GM23338 (cell line): ENCODE data around the gene STK11IP. TPM values are rescaled to one million over a fixed set of nuclear protein-coding genes. Genes with fewer than 3 reads are reported as not detected.

Experiments used
- ATAC-seq: fragments of 200-7000 bp; cut with Tn5 transposase; 3 replicates; pipeline ENCODE4 v1.9.1; 2020
- DNase-seq: peaks from one replicate; pipeline ENCODE4 v3.0.0-alpha.2; 2015; ENCODE audit warnings: low spot score
- H2AFZ ChIP-seq: fragments of 200-600 bp; sonication (generic); 2 replicates; pipeline ENCODE4 v1.8.0; 2016; ENCODE audit warnings: antibody characterized with exemption, mild to moderate bottlenecking, moderate library complexity
- H3F3A ChIP-seq: fragments of 200-600 bp; sonication (generic); replicated peaks from 2 replicates; pipeline ENCODE4 v1.8.0; 2017; ENCODE audit warnings: antibody characterized with exemption, mixed run types, low read depth
- H3K27ac ChIP-seq: fragments of 200-600 bp; sonication (generic); 2 replicates; pipeline ENCODE4 v1.6.1; 2016; ENCODE audit warnings: low read depth
- H3K27me3 ChIP-seq: fragments of 200-600 bp; sonication (generic); 2 replicates; pipeline ENCODE4 v1.8.0; 2016; ENCODE audit warnings: mild to moderate bottlenecking, mixed run types, moderate library complexity; ENCODE audit not compliant: insufficient read depth
- H3K36me3 ChIP-seq: fragments of 200-600 bp; sonication (generic); 2 replicates; pipeline ENCODE4 v1.8.0; 2016; ENCODE audit warnings: mild to moderate bottlenecking; ENCODE audit not compliant: insufficient read depth
- H3K4me1 ChIP-seq: fragments of 200-600 bp; sonication (generic); 2 replicates; pipeline ENCODE4 v1.8.0; 2016; ENCODE audit warnings: mild to moderate bottlenecking, moderate library complexity; ENCODE audit not compliant: insufficient read depth
- H3K4me2 ChIP-seq: fragments of 200-600 bp; sonication (generic); 2 replicates; pipeline ENCODE4 v1.7.1; 2017; ENCODE audit warnings: mixed run types
- H3K4me3 ChIP-seq: fragments of 200-600 bp; sonication (generic); 2 replicates; pipeline ENCODE4 v1.6.1; 2016; ENCODE audit warnings: mixed run types
- H3K79me2 ChIP-seq: fragments of 200-600 bp; sonication (generic); replicated peaks from 2 replicates; pipeline ENCODE4 v1.8.0; 2017; ENCODE audit warnings: mild to moderate bottlenecking; ENCODE audit not compliant: insufficient read depth
- H3K9me2 ChIP-seq: fragments of 200-600 bp; sonication (generic); 2 replicates; pipeline ENCODE4 v1.8.0; 2017; ENCODE audit not compliant: insufficient read depth
- H4K20me1 ChIP-seq: fragments of 200-600 bp; sonication (generic); replicated peaks from 2 replicates; pipeline ENCODE4 v1.8.0; 2017; ENCODE audit warnings: mild to moderate bottlenecking; ENCODE audit not compliant: insufficient read depth
- H3K27ac Mint-ChIP-seq: 2 replicates; pipeline ENCODE4 v1.8.0; 2020; ENCODE audit warnings: inconsistent platforms, mild to moderate bottlenecking, moderate library complexity, mixed read lengths
- H3K27me3 Mint-ChIP-seq: 3 replicates; pipeline ENCODE4 v1.8.0; 2022; ENCODE audit warnings: low read depth, mild to moderate bottlenecking, moderate library complexity, mixed read lengths, inconsistent platforms; ENCODE audit not compliant: insufficient read depth, poor library complexity
- H3K36me3 Mint-ChIP-seq: 3 replicates; pipeline ENCODE4 v1.8.0; 2021; ENCODE audit warnings: low read depth, mild to moderate bottlenecking, inconsistent platforms, moderate library complexity, mixed read lengths
- H3K4me1 Mint-ChIP-seq: 3 replicates; pipeline ENCODE4 v1.8.0; 2020; ENCODE audit warnings: mild to moderate bottlenecking, inconsistent platforms, mixed read lengths
- H3K4me3 Mint-ChIP-seq: 3 replicates; pipeline ENCODE4 v1.8.0; 2021; ENCODE audit warnings: moderate library complexity, mild to moderate bottlenecking, inconsistent platforms, mixed read lengths
- H3K9me3 Mint-ChIP-seq: 3 replicates; pipeline ENCODE4 v1.8.0; 2020; ENCODE audit warnings: moderate library complexity, mild to moderate bottlenecking, inconsistent platforms, mixed read lengths
- EZH2 ChIP-seq: fragments of 200-600 bp; sonication (generic); IDR thresholded peaks from one replicate; pipeline ENCODE4 v1.8.0; 2017; ENCODE audit warnings: antibody characterized with exemption, mild to moderate bottlenecking, low read depth; ENCODE audit not compliant: unreplicated experiment
- EZH2phosphoT487 ChIP-seq: fragments of 200-600 bp; sonication (generic); IDR thresholded peaks from one replicate; pipeline ENCODE4 v1.8.1; 2018; ENCODE audit warnings: antibody characterized with exemption; ENCODE audit not compliant: unreplicated experiment
- JUNB ChIP-seq: IDR thresholded peaks from one replicate; pipeline ENCODE4 v1.6.1; 2016; ENCODE audit warnings: antibody characterized with exemption; ENCODE audit not compliant: unreplicated experiment
- NANOG ChIP-seq: IDR thresholded peaks from 2 replicates; pipeline ENCODE4 v1.6.1; 2016; ENCODE audit warnings: antibody characterized with exemption, borderline replicate concordance
- POLR2AphosphoS5 ChIP-seq: IDR thresholded peaks from 2 replicates; pipeline ENCODE4 v1.6.1; 2016; ENCODE audit warnings: antibody characterized with exemption, low read depth
- STAT1 ChIP-seq: IDR thresholded peaks from one replicate; pipeline ENCODE4 v1.6.1; 2016; ENCODE audit warnings: antibody characterized with exemption; ENCODE audit not compliant: unreplicated experiment
- ZNF114 ChIP-seq: fragments of 250-450 bp; sonication (Bioruptor Pico); IDR thresholded peaks from 2 replicates; pipeline ENCODE4 v1.5.0; 2020; ENCODE audit warnings: mild to moderate bottlenecking, moderate library complexity
- ZNF331 ChIP-seq: fragments of 250-450 bp; sonication (Bioruptor Pico); IDR thresholded peaks from 2 replicates; pipeline ENCODE4 v1.5.0; 2020; ENCODE audit warnings: low read depth, mild to moderate bottlenecking, moderate library complexity
- ZNF462 ChIP-seq: fragments of 250-450 bp; sonication (Bioruptor Pico); IDR thresholded peaks from 2 replicates; pipeline ENCODE4 v1.5.0; 2020; ENCODE audit warnings: mild to moderate bottlenecking, moderate library complexity
- polyA plus RNA-seq: library from polyadenylated mRNA; unstranded; fragments of >200 nt; fragmentation: Nextera tagmentation; extraction: Ambion mirVana; gene quantifications from 2 replicates; pipeline ENCODE4 v1.2.1, GENCODE V29; 2016
- total RNA-seq: library from RNA; depleted of rRNA; stranded (reverse); fragments of >200 nt; shearing (Covaris generic); gene quantifications from 2 replicates; pipeline ENCODE4 v1.2.3, GENCODE V29; 2014
- TF ChIP-seq, protein P1 (sequence below): IDR thresholded peaks from one replicate; pipeline ENCODE4 v1.6.1; 2018; ENCODE audit warnings: antibody characterized with exemption; ENCODE audit not compliant: unreplicated experiment
- TF ChIP-seq, protein P2 (sequence below), 2 experiments: fragments of 200-600 bp in 1 of 2; sonication (generic) in 1 of 2; conservative IDR thresholded peaks; 2 replicates each; pipeline versions ENCODE4 v1.5.1 to v1.6.1; 2016 to 2017; ENCODE audit warnings: antibody characterized with exemption in 2 of 2, low read depth in 2 of 2, mild to moderate bottlenecking in 2 of 2, moderate library complexity in 1 of 2

Gene STK11IP
- total and polyA plus RNA-seq, 2 experiments from 2014 or later: 16.6 to 28.1 TPM

- TF ChIP-seq ZNF462 (CRISPR knock-in tag) (no peak), EZH2 (no peak), ZNF114 (CRISPR knock-in tag) (no peak), JUNB (no peak), EZH2phosphoT487 (no peak), POLR2AphosphoS5 (no peak)
Observed at GRCh38 chr2:219638948-219639755, 41.5 kb downstream of the STK11IP start (continued).

GRCh38 chr2:219641390-219642068, 43.9 kb downstream of the STK11IP start:
- Histone ChIP-seq H3K27me3 (peaks cover 4% of the 10 kb centered on the region; the same call in 1 of the 2 replicates), H3K79me2 (no peaks in the 10 kb centered on the region), H4K20me1 (no peaks in the 10 kb centered on the region), H3K27ac (no peak overlapping the region), H3F3A (0 out of 2 replicates have a peak, but pooled peaks cover 2% of the 10 kb centered on the region), H3K4me2 (no peak overlapping the region), H3K4me1 (peaks cover 13% of the 10 kb centered on the region; the same call in 1 of the 2 replicates), H3K9me2 (no peaks in the 10 kb centered on the region), H3K4me3 (no peak overlapping the region), H2AFZ (no peak overlapping the region), H3K36me3 (no peaks in the 10 kb centered on the region)
- TF ChIP-seq, protein P1, sequence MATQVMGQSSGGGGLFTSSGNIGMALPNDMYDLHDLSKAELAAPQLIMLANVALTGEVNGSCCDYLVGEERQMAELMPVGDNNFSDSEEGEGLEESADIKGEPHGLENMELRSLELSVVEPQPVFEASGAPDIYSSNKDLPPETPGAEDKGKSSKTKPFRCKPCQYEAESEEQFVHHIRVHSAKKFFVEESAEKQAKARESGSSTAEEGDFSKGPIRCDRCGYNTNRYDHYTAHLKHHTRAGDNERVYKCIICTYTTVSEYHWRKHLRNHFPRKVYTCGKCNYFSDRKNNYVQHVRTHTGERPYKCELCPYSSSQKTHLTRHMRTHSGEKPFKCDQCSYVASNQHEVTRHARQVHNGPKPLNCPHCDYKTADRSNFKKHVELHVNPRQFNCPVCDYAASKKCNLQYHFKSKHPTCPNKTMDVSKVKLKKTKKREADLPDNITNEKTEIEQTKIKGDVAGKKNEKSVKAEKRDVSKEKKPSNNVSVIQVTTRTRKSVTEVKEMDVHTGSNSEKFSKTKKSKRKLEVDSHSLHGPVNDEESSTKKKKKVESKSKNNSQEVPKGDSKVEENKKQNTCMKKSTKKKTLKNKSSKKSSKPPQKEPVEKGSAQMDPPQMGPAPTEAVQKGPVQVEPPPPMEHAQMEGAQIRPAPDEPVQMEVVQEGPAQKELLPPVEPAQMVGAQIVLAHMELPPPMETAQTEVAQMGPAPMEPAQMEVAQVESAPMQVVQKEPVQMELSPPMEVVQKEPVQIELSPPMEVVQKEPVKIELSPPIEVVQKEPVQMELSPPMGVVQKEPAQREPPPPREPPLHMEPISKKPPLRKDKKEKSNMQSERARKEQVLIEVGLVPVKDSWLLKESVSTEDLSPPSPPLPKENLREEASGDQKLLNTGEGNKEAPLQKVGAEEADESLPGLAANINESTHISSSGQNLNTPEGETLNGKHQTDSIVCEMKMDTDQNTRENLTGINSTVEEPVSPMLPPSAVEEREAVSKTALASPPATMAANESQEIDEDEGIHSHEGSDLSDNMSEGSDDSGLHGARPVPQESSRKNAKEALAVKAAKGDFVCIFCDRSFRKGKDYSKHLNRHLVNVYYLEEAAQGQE: no peak
- TF ChIP-seq NANOG (no peak), EZH2 (no peak), STAT1 (no peak), POLR2AphosphoS5 (no peak), EZH2phosphoT487 (no peak), ZNF331 (CRISPR knock-in tag) (no peak), ZNF114 (CRISPR knock-in tag) (no peak)
- TF ChIP-seq, protein P2, sequence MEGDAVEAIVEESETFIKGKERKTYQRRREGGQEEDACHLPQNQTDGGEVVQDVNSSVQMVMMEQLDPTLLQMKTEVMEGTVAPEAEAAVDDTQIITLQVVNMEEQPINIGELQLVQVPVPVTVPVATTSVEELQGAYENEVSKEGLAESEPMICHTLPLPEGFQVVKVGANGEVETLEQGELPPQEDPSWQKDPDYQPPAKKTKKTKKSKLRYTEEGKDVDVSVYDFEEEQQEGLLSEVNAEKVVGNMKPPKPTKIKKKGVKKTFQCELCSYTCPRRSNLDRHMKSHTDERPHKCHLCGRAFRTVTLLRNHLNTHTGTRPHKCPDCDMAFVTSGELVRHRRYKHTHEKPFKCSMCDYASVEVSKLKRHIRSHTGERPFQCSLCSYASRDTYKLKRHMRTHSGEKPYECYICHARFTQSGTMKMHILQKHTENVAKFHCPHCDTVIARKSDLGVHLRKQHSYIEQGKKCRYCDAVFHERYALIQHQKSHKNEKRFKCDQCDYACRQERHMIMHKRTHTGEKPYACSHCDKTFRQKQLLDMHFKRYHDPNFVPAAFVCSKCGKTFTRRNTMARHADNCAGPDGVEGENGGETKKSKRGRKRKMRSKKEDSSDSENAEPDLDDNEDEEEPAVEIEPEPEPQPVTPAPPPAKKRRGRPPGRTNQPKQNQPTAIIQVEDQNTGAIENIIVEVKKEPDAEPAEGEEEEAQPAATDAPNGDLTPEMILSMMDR (conservative IDR thresholded peaks at IDR 0.05; ENCODE audit: low read depth in 2 of 2): no peak
- no peaks in the 10 kb centered on the region for H3K36me3 Mint-ChIP-seq
- H3K27ac Mint-ChIP-seq: no peak overlapping the region
- H3K4me3 Mint-ChIP-seq: no peak overlapping the region
- H3K27me3 Mint-ChIP-seq: peaks cover 11% of the 10 kb centered on the region
- DNase-seq (no peak), ATAC-seq (no peak)
- H3K4me1 Mint-ChIP-seq: peaks cover 31% of the 10 kb centered on the region
- H3K9me3 Mint-ChIP-seq: 0 out of 3 replicates have a peak, but pooled peaks cover 3% of the 10 kb centered on the region
